HepG2 (cell line): ENCODE data around the gene PYGO1. TPM values are rescaled to one million over a fixed set of nuclear protein-coding genes. Genes with fewer than 3 reads are reported as not detected.

ENCODE experiments used
- BATF2 ChIP-seq: sonication (generic); formaldehyde crosslinking; IDR thresholded peaks from 2 replicates; pipeline ENCODE4 v1.8.0; 2022; ENCODE audit warnings: mild to moderate bottlenecking, missing genetic modification reagents, moderate library complexity
- CENPX ChIP-seq: sonication (generic); formaldehyde crosslinking; IDR thresholded peaks from 2 replicates; pipeline ENCODE4 v1.9.0; 2021; ENCODE audit warnings: mild to moderate bottlenecking, missing genetic modification reagents, moderate library complexity
- CTCF ChIP-seq: sonication (generic); formaldehyde crosslinking; IDR thresholded peaks from 2 replicates; pipeline ENCODE4 v1.5.0; 2020; ENCODE audit warnings: mild to moderate bottlenecking, missing genetic modification reagents, moderate library complexity
- GPBP1L1 ChIP-seq: sonication (generic); formaldehyde crosslinking; IDR thresholded peaks from 2 replicates; pipeline ENCODE4 v1.5.0; 2020; ENCODE audit warnings: mild to moderate bottlenecking, missing genetic modification reagents
- IRF2 ChIP-seq: IDR thresholded peaks from 2 replicates; pipeline ENCODE4 v1.6.1; 2018; ENCODE audit warnings: missing genetic modification reagents, missing compliant biosample characterization
- ISL2 ChIP-seq: sonication (generic); formaldehyde crosslinking; IDR thresholded peaks from 2 replicates; pipeline ENCODE4 v1.5.0; 2020; ENCODE audit warnings: missing genetic modification reagents
- KMT2B ChIP-seq: IDR thresholded peaks from 2 replicates; pipeline ENCODE4 v1.6.1; 2016; ENCODE audit warnings: missing genetic modification reagents, missing compliant biosample characterization
- MATR3 ChIP-seq: sonication (generic); formaldehyde crosslinking; IDR thresholded peaks from 2 replicates; pipeline ENCODE4 v1.4.0; 2020; ENCODE audit warnings: missing genetic modification reagents
- NAIF1 ChIP-seq: sonication (generic); formaldehyde crosslinking; IDR thresholded peaks from 2 replicates; pipeline ENCODE4 v1.5.0; 2020; ENCODE audit warnings: mild to moderate bottlenecking, missing genetic modification reagents, borderline replicate concordance
- POLR2AphosphoS5 ChIP-seq: IDR thresholded peaks from 2 replicates; pipeline ENCODE4 v1.6.1; 2012; ENCODE audit warnings: low read depth, low read length
- SNAPC4 ChIP-seq: sonication (generic); formaldehyde crosslinking; IDR thresholded peaks from 2 replicates; pipeline ENCODE4 v1.4.0; 2020; ENCODE audit warnings: mild to moderate bottlenecking, missing genetic modification reagents
- XRCC5 ChIP-seq: fragments of 200-400 bp; formaldehyde crosslinking; optimal IDR thresholded peaks from 2 replicates; pipeline ENCODE3; 2017; ENCODE audit warnings: mild to moderate bottlenecking, low read length
- ZHX1 ChIP-seq: sonication (generic); formaldehyde crosslinking; IDR thresholded peaks from 2 replicates; pipeline ENCODE4 v1.8.1; 2022; ENCODE audit warnings: low read depth, mild to moderate bottlenecking, missing genetic modification reagents
- ZNF275 ChIP-seq: sonication (generic); formaldehyde crosslinking; IDR thresholded peaks from 2 replicates; pipeline ENCODE4 v1.8.0; 2022; ENCODE audit warnings: missing genetic modification reagents, mild to moderate bottlenecking, inconsistent platforms, borderline replicate concordance
- ZNF430 ChIP-seq: sonication (generic); formaldehyde crosslinking; IDR thresholded peaks from 2 replicates; pipeline ENCODE4 v1.9.0; 2021; ENCODE audit warnings: mild to moderate bottlenecking, missing genetic modification reagents
- ZNF749 ChIP-seq: sonication (generic); formaldehyde crosslinking; IDR thresholded peaks from 2 replicates; pipeline ENCODE4 v1.8.0; 2022; ENCODE audit warnings: mild to moderate bottlenecking, missing genetic modification reagents, moderate library complexity, borderline replicate concordance
- ZNF839 ChIP-seq: sonication (generic); formaldehyde crosslinking; IDR thresholded peaks from 2 replicates; pipeline ENCODE4 v1.4.0; 2020; ENCODE audit warnings: missing genetic modification reagents, mild to moderate bottlenecking, borderline replicate concordance
- polyA plus RNA-seq, 8 experiments: library from polyadenylated mRNA; depleted of rRNA in 3 of 8; stranded (reverse) in 7 of 8; unstranded in 1 of 8; fragments of >200 nt; fragmentation: Illumina TruSeq in 4 of 8; extraction: Trizol in 4 of 8; gene quantifications; 2 replicates each; pipeline versions ENCODE4 v1.2.1 to v1.2.3, GENCODE V29; 2011 to 2016; ENCODE audit warnings: low read depth in 4 of 8, missing spikeins in 1 of 8, mixed read lengths in 1 of 8; ENCODE audit not compliant: insufficient read depth in 1 of 8
- total RNA-seq, 5 experiments: library from RNA; depleted of rRNA; stranded (reverse); fragments of >200 nt; fragmentation: Illumina TruSeq; extraction: Trizol; gene quantifications; 2 replicates each; pipeline ENCODE4 v1.2.3, GENCODE V29; 2016; ENCODE audit warnings: low read depth in 1 of 5

The PYGO1 gene
- total and polyA plus RNA-seq, 2 of the 13 experiments (the other 11 are each of a cell fraction or from before 2014, with no cell fraction given) = 1.1 to 1.8 TPM

GRCh38 chr15:55526559-55527036 is 61.5 kb downstream of the PYGO1 start (continued):
- no peak for TF ChIP-seq BATF2 (CRISPR knock-in tag)
- TF ChIP-seq ZHX1 (CRISPR knock-in tag) = no peak
- no peak for TF ChIP-seq NAIF1 (CRISPR knock-in tag)
- TF ChIP-seq POLR2AphosphoS5 = 0 out of 2 replicates have a peak, but pooled peaks have one; percentile 21
- peak; percentile 59; the same call in 1 of the 2 replicates for TF ChIP-seq KMT2B (CRISPR knock-in tag)
- TF ChIP-seq CENPX (CRISPR knock-in tag) = no peak
- no peak for TF ChIP-seq GPBP1L1
- no peak for TF ChIP-seq SNAPC4 (CRISPR knock-in tag)
- no peak for TF ChIP-seq ZNF839 (CRISPR knock-in tag)
- TF ChIP-seq CTCF = peak; percentile 81
- no peak for TF ChIP-seq MATR3
- TF ChIP-seq ZNF275 (CRISPR knock-in tag) = no peak
- no peak for TF ChIP-seq XRCC5
- TF ChIP-seq ZNF430 (CRISPR knock-in tag) = no peak
- 0 out of 2 replicates have a peak, but pooled peaks have one; percentile 23 for TF ChIP-seq IRF2 (CRISPR knock-in tag)
- TF ChIP-seq ZNF749 = no peak
- TF ChIP-seq ISL2 (CRISPR knock-in tag) = no peak
